ENCODE data around the gene EIF4G3.
A peak's percentile ranks its signal among the peaks of the same experiment; 100 is the strongest.
"Not testable (repeated sequence)": the region's sequence is repeated elsewhere in the genome, so short reads cannot be mapped to it uniquely, and the experiment has no call there.

Gene EIF4G3

GRCh38 chr1:20790785-20791184, 385.9 kb downstream of the EIF4G3 start:
- no peak for DNase-seq

DNA sequence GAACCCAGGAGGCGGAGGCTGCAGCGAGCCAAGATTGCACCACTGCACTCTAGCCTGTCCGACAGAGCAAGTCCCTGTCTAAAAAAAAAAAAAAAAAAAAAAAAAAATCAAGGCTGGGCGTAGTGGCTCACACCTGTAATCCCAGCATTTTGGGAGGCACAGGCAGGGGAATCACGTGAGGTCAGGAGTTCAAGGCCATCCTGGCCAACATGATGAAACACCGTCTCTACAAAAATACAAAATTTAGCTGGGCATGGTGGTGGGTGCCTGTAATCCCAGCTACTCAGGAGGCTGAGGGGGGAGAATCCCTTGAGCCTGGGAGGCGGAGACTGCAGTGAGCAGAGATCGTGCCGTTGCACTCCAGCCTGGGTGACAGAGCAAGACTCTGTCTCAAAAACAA, 387.1 kb downstream of the EIF4G3 start:
- not testable (repeated sequence) for DNase-seq

GRCh38 chr1:20787840-20788795, 388.6 kb downstream of the EIF4G3 start:
- no peak for DNase-seq

DNA sequence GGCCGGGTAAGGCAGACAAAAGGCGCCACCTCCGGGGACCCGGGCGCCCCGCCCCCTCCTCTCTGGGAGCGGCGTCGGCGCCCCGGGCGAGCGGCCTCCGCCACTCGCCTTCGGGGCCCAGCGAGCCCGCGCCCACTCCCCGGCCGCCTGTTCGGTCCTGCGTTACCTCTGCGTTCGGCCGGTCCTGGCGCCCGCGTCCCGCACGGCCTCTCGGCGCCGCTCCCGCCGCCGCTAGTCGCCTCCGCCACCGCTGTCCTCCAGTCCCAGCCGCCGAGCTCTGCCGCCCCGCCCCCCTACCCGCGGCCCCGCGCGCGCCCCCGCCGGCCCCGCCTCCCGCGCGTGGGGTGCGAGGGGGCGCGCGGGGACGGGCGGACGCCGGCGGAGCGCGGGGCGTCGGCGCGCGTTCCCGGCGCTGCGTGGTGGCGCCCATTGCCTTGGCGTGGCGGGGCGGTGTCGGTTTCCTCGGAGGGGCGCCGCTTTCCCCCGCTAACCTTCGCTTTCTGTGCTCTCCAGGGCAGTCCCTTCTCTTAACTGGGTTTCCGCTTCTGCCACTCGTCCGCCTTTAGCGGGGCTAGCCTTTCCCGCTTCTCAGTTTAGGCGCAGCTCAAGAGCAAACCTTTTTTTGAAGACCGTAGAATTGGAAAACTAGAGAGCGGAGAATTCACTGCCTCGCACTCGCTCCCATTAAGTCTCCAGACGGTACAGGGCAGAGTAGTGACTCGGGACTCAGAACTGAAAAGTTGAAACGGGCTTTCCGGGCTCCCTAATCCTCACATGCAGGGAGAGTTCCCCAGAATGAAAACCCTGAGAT, 389.5 kb downstream of the EIF4G3 start, which contains the start of gene HP1BP3:
Gene HP1BP3 (minus strand): TSS at position 279 of the 811 bp plus-strand sequence. CDS start 6,867 bp downstream, outside the sequence.
- DNase-seq = peak; percentile 84

- DNase-seq = peak; percentile 96
Measured at GRCh38 chr1:20786253-20787028, 390.3 kb downstream of the EIF4G3 start.

DNA sequence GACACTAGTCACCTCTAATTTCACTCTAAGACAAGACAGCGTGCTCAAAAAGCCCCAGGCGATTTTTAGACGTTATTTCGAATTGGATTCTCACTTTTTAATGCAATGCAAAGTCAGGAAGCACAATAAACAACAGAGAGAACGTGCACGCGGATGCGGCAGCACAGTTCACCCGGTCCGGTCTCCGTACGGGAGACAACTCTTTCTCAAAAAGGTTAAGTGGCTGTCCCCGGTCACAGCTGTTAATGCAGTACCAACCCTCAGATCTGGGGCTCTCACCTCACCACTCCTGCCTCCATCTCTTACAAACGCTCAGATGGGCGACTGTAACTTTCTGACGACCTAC, 390.8 kb downstream of the EIF4G3 start:
- DNase-seq = no peak

DNA sequence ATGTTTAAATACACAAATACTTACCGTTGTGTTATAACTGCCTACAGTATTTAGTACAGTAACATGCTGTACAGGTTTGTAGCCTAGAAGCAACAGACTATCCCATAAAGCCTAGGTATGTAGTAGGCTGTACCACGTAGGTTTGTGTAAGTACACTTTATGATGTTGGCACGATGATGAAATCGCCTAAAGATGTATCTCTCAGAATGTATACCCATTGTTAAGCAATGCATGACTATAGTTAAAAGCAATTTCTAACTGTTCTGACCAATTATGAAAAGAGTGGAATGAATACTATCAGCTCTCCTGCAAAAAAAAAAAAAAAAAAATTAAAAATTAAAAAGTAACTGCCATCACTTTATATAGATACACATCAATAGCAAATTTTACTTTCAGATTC, 401.0 kb downstream of the EIF4G3 start:
- no peak for DNase-seq

- DNase-seq = no peak
Measured at GRCh38 chr1:20771780-20772179, 404.9 kb downstream of the EIF4G3 start.

DNA sequence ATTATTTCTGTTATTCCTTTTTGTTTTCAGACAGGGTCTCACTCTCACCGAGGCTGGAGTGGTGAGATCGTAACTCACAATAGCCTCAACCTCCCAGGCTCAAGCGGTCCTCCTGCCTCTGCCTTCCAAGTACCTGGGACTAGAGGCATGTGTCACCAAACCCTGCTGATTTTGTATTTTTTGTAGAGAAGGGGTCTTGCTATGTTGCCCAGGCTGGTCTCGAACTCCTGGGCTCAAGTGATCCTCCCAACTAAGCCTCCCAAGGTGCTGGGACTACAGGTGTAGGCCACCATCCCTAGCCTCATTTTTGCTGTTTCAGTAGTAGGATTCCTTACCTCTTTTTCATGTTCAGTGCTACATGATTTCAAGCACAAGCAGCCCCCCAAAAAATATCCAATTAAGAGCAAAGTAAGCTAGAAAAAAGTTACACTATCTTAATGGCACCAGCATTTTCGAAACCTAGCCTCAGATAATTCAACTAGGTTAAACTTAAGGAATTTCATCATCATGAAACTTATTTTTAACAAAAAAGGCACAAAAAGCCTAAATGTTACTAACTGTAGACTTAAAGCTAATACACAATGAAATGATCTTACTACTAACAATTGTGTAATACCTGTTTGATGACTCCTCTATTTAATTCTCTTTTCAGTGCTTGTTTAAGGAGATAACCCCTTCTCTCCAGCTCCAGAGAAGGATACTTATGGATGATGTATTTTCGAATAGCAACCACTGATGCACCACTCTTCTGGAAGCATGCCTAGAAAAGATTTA, 406.2 kb downstream of the EIF4G3 start:
- DNase-seq = no peak

- no peak for DNase-seq
Measured at GRCh38 chr1:20767271-20767670, 409.4 kb downstream of the EIF4G3 start.

GRCh38 chr1:20763417-20763816, 413.3 kb downstream of the EIF4G3 start:
- no peak for DNase-seq

DNA sequence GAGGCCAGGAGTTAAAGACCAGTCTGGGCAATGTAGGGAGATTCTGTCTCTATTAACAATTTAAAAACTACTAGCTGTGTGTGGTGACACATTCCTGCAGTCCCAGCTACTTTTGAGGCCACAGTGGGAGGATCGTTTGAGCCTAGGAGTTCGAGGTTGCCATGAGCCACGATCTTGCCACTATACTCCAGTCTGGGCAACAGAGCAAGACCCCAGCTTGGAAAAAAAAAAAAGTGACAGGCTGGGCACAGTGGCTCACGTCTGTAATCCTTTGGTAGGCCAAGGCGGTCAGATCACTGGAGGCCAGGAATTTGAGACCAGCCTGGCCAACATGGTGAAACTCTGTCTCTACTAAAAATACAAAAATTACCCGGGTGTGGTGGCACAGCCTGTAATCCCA, 416.4 kb downstream of the EIF4G3 start:
- no peak for DNase-seq

Measured in CD4-positive, alpha-beta T cell treated with Interferon gamma for 1 hour (primary cell).